ENCODE data around the gene RSPH6A. TPM values are rescaled to one million over a fixed set of nuclear protein-coding genes. Genes with fewer than 3 reads are reported as not detected.

Gene RSPH6A
- total and polyA plus RNA-seq, 2 of the 13 experiments (the other 11 are each of a cell fraction or from before 2014, with no cell fraction given): 0.07 TPM; not detected in 1

DNA sequence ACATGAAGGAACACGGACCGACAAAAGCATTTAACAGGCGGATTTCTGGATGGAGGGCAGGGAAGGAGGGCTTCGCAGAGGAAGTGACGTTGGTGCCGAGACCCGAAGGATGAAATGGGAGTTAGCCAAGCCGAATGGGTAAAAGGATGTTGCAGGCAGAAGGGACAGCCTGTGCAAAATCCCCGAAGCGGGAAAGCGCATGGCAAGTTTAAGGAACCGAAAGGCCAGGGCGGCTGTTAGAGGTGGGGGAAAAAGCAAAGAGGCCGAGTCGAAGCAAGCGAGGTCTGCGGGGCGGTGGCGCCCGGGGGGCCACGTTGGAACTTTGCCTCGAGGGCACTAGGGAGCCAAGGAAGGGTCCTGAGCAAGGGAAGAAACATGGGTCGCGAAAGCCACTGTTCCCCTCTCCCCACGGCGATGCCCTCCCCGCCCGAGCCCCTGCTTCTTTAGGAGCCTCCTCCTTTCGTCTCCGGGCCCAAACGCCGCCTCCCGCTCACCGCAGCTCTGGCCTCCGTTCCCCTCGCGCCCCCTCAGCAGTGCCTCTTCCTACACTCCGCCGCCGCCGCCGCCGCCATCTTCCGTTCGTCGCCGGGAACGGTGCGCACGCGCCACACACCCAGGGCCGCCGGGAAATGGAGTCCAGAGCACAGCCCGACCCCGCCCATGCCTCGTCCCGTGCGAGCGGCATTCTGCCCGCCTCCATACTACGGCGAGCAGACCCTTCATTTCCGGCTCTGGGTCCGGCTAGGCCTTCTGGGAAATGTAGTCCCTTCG is 47.6 kb upstream of the RSPH6A start, which contains the start of gene SYMPK (continued):
- TF ChIP-seq YY1 (IDR thresholded peaks at IDR 0.05; ENCODE audit: insufficient read depth, insufficient replicate concordance, low read depth, low read length) (peak; percentile 97), ZNF331 (CRISPR knock-in tag; IDR thresholded peaks at IDR 0.05) (peak; percentile 45), SETDB1 (CRISPR knock-in tag; IDR thresholded peaks at IDR 0.05; ENCODE audit: borderline replicate concordance) (no peak), ATF7 (IDR thresholded peaks at IDR 0.05) (no peak), ATF7 (CRISPR knock-in tag; IDR thresholded peaks at IDR 0.05) (no peak), FOXM1 (CRISPR knock-in tag; IDR thresholded peaks at IDR 0.05) (no peak), SP4 (CRISPR knock-in tag; IDR thresholded peaks at IDR 0.05) (peak; percentile 85), ARNTL (CRISPR knock-in tag; IDR thresholded peaks at IDR 0.05) (no peak), IRF2 (CRISPR knock-in tag; IDR thresholded peaks at IDR 0.05) (peak; percentile 97), FOSL2 (CRISPR knock-in tag; IDR thresholded peaks at IDR 0.05) (0 out of 2 replicates have a peak, but pooled peaks have one; percentile 19), BRD4 (CRISPR knock-in tag; IDR thresholded peaks at IDR 0.05) (peak; percentile 91), KDM3A (CRISPR knock-in tag; IDR thresholded peaks at IDR 0.05; ENCODE audit: low read depth) (peak; percentile 62; the same call in 1 of the 2 replicates), MTA1 (CRISPR knock-in tag; IDR thresholded peaks at IDR 0.05; ENCODE audit: borderline replicate concordance) (no peak; the same call in 1 of the 2 replicates), SALL2 (CRISPR knock-in tag; IDR thresholded peaks at IDR 0.05) (peak; percentile 78; the same call in 1 of the 2 replicates)
- TF ChIP-seq, protein P1, sequence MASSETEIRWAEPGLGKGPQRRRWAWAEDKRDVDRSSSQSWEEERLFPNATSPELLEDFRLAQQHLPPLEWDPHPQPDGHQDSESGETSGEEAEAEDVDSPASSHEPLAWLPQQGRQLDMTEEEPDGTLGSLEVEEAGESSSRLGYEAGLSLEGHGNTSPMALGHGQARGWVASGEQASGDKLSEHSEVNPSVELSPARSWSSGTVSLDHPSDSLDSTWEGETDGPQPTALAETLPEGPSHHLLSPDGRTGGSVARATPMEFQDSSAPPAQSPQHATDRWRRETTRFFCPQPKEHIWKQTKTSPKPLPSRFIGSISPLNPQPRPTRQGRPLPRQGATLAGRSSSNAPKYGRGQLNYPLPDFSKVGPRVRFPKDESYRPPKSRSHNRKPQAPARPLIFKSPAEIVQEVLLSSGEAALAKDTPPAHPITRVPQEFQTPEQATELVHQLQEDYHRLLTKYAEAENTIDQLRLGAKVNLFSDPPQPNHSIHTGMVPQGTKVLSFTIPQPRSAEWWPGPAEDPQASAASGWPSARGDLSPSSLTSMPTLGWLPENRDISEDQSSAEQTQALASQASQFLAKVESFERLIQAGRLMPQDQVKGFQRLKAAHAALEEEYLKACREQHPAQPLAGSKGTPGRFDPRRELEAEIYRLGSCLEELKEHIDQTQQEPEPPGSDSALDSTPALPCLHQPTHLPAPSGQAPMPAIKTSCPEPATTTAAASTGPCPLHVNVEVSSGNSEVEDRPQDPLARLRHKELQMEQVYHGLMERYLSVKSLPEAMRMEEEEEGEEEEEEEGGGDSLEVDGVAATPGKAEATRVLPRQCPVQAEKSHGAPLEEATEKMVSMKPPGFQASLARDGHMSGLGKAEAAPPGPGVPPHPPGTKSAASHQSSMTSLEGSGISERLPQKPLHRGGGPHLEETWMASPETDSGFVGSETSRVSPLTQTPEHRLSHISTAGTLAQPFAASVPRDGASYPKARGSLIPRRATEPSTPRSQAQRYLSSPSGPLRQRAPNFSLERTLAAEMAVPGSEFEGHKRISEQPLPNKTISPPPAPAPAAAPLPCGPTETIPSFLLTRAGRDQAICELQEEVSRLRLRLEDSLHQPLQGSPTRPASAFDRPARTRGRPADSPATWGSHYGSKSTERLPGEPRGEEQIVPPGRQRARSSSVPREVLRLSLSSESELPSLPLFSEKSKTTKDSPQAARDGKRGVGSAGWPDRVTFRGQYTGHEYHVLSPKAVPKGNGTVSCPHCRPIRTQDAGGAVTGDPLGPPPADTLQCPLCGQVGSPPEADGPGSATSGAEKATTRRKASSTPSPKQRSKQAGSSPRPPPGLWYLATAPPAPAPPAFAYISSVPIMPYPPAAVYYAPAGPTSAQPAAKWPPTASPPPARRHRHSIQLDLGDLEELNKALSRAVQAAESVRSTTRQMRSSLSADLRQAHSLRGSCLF (CRISPR knock-in tag; IDR thresholded peaks at IDR 0.05; ENCODE audit: borderline replicate concordance): no peak
- TF ChIP-seq, protein P2, sequence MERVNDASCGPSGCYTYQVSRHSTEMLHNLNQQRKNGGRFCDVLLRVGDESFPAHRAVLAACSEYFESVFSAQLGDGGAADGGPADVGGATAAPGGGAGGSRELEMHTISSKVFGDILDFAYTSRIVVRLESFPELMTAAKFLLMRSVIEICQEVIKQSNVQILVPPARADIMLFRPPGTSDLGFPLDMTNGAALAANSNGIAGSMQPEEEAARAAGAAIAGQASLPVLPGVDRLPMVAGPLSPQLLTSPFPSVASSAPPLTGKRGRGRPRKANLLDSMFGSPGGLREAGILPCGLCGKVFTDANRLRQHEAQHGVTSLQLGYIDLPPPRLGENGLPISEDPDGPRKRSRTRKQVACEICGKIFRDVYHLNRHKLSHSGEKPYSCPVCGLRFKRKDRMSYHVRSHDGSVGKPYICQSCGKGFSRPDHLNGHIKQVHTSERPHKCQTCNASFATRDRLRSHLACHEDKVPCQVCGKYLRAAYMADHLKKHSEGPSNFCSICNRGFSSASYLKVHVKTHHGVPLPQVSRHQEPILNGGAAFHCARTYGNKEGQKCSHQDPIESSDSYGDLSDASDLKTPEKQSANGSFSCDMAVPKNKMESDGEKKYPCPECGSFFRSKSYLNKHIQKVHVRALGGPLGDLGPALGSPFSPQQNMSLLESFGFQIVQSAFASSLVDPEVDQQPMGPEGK (CRISPR knock-in tag; IDR thresholded peaks at IDR 0.05): peak; percentile 32; the same call in 1 of the 2 replicates
- TF ChIP-seq, protein P3, sequence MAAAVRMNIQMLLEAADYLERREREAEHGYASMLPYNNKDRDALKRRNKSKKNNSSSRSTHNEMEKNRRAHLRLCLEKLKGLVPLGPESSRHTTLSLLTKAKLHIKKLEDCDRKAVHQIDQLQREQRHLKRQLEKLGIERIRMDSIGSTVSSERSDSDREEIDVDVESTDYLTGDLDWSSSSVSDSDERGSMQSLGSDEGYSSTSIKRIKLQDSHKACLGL (CRISPR knock-in tag; IDR thresholded peaks at IDR 0.05): no peak
- TF ChIP-seq, protein P4, sequence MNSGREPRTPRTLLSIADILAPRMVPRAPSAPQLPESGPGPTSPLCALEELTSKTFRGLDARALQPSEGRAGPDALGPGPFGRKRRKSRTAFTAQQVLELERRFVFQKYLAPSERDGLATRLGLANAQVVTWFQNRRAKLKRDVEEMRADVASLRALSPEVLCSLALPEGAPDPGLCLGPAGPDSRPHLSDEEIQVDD (CRISPR knock-in tag; IDR thresholded peaks at IDR 0.05; ENCODE audit: borderline replicate concordance): no peak
- TF ChIP-seq, protein P5, sequence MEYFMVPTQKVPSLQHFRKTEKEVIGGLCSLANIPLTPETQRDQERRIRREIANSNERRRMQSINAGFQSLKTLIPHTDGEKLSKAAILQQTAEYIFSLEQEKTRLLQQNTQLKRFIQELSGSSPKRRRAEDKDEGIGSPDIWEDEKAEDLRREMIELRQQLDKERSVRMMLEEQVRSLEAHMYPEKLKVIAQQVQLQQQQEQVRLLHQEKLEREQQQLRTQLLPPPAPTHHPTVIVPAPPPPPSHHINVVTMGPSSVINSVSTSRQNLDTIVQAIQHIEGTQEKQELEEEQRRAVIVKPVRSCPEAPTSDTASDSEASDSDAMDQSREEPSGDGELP (IDR thresholded peaks at IDR 0.05; ENCODE audit: borderline replicate concordance, low read depth): peak; percentile 51; the same call in 1 of the 2 replicates

Measured in HepG2 (cell line).